ENCODE data around the gene MITF.

Gene MITF

DNA sequence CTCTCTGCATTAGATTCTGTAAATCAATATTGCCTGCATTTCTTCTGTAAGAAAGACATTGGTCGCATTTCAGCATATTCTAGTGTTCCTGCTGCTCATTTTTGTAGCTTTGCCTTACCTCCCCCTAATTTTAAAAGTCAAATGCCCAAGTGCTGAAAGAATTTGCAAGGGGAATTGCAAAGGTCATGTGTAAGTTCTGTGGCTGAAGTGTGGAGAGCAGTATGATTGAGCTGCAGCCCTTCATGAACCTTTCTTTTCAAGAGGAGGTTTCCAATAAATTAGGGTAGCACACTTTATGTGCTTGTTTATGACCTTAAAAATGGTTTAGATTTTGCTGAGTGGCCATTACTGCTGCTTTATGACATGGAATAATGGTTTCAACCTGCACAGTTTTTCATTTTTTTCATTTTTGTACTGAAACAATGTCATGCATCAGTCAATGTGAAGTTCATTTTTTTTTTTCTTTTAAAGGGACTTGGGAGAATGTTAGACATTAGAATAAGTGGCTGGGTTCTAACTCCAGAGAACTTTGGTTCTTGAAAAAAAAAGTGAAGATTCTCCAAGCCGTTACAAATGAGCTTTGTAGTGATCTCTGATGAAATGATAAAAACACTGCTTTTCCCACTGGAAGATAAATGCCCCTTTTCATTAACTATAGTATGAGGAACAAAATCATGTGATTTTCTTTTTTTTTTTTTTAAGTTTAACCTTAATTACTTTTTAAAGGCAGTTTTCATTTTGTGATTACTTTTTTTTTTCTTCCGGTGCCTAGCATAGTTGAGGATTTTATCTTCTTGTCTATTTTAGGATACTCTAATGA lies 99.6 kb downstream of the MITF start:
- DNase-seq (ENCODE audit: low spot score) = no peak

GRCh38 chr3:69842351-69842750 lies 103.1 kb downstream of the MITF start:
- no peak for DNase-seq (ENCODE audit: low spot score)

DNA sequence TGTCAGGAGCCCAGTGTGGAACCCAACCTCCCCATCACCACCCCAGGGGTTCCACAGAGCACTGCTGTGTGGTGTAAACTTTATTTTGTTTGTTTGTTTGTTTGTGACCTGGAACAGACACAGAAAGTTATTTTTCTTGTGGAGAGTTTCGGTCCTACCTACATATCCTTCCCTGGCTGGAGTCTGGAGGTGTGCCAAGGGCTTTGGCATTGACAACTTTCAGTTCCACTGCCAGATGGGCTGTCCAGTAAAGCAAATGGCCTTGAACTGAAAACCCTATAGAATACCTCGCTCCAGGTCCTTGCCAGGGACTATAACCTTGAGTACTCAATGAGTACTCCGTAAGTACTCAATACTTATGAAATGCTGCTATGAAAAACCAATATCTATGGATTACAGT lies 103.5 kb downstream of the MITF start:
- DNase-seq (ENCODE audit: low spot score) = no peak

DNA sequence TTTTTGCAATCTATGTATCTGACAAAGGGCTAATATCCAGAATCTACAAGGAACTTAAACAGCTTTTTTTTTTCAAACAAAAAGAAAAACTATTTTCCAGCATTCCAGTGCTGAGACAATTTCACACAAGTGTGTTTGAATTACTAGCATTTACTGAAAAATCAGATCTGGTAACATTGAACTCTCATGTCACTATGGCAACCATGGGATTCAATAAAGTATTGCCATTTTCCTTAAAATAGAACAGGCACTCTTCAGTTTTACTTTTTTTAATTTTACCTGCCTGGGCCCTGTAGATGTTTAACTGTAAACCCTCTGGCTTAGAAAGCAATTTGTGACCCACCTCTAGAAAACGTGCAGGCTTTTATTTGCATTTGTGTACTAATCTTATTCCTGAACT lies 105.4 kb downstream of the MITF start:
- no peak for DNase-seq (ENCODE audit: low spot score)

GRCh38 chr3:69847303-69847702 lies 108.0 kb downstream of the MITF start:
- no peak for DNase-seq (ENCODE audit: low spot score)

DNA sequence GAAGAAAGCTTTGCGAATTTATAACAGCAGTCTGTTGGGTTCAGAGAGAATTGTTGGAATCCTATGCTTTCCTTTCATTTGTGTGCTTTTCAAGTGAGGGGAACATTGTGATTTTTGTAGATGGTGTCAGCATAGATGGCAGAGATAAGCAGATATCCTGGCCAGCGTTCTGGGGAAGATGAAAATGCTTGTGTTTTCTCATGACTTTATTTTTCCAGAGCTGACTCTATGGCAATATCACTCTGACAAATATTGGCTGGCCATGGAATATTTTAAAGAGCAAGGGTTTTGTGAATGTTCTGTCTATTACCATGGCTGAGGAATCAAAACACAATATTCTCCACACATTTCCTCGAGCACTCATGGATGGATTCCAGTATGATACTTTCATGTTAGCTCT lies 108.8 kb downstream of the MITF start:
- no peak for DNase-seq (ENCODE audit: low spot score)

DNA sequence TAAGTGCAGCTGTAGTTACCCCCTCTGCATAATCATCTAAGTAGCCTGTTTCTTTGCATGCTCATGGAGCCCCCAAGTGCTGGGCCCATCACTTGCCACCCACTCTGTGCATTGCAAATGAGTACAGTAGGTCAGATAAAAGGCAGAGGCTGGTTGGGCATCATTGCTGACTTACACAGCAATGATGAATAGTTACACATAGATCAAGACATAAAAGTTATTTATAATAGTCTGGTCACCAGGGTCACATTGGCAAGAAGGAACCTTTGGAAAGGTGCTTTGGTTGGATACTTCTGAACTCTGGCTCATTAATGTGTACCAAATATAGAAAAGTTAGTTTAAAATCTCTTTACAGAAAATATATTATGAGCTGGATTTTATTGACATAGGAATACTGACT lies 111.6 kb downstream of the MITF start:
- no peak for DNase-seq (ENCODE audit: low spot score)

DNA sequence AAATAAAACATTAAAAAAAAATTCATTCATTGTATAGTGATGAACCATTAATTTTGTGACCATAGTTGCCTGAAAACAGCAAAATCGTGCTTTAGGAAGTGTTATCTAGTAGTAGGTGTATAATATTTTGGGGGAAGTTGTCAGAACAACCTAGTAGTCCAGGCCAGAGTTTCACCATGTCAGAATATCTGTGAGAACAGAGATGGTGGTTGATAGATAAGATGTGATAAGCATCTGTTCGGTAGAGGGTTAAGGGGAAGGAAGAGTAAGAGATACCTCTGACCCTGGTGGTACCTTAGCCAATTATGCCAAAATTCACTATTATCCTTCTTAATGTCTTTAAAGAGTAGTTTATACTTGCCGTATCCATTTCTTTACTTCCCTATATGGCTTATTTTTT lies 113.8 kb downstream of the MITF start:
- no peak for DNase-seq (ENCODE audit: low spot score)

GRCh38 chr3:69855436-69856162 lies 116.3 kb downstream of the MITF start:
- DNase-seq (ENCODE audit: low spot score) = peak; percentile 51

DNA sequence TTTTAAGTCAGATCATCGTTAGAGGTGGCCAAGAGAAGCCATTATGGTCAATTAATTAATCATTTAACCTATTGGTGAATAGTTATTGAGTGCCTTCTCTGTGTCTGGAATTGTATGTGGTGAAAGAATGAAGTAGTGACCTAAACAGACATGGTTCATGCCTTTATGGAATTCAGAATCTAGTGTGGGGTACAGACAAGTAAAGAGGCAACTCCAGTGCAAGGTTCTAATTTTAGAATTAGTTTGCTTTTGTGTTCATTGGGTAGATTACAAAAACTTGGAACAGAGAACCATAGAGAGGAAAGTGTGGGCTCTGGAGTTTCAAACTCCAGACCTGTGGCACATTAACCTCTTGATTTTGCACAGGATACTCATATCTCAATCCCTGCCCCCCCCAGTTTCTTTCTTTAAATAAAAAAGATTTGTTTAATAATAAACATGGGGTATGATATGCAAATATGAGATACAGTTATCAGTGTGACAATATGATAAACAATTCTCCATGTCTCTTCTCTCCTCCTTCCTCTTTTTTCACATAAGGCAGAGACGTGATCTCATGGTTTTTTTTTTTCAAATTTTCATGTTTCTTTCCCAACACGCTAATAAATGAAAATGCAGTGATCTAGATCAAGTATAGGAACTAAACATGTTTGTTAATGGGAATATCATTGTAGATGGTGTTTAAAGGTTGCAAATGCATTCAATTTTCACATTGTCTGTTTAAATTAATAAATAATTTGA lies 117.9 kb downstream of the MITF start:
- no peak for DNase-seq (ENCODE audit: low spot score)

GRCh38 chr3:69861556-69861955 lies 122.3 kb downstream of the MITF start:
- DNase-seq (ENCODE audit: low spot score) = no peak

DNA sequence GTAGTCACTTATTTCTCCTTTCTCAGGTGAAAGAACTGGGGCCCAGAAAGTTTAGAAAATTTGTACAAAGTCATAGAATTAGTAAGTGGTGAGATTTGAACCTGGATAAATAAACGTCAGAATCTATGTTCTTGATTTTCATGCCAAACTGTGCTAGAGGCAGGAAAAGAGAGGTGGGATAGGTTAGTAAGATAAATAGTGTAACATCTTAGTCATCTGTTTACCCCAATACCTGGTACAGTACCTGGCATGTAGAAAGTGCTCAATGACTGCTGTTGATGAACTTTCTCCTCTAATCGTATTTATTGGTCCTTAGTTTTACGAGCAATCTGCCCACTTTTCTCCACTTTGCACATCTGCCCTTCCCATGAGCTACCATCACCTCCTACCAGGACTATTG lies 124.9 kb downstream of the MITF start:
- no peak for DNase-seq (ENCODE audit: low spot score)

DNA sequence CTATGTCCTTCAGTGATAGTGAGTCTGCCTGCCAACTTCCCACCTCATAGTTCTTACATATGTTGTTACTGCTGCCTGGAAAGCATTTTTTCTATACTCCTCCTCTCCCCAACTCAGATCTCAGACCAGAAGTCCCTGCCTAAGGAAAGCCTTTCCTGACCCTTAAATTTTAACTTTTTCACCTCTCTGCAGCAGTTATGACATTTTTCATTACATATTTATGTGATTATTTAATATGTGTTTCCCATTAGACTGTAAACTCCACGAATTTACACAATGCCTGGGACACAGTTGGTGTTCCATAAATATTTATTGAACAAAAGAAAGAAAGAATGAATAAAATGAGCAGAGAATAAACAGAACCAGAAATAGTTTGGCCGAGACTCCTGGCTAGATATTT lies 125.5 kb downstream of the MITF start:
- no peak for DNase-seq (ENCODE audit: low spot score)

DNA sequence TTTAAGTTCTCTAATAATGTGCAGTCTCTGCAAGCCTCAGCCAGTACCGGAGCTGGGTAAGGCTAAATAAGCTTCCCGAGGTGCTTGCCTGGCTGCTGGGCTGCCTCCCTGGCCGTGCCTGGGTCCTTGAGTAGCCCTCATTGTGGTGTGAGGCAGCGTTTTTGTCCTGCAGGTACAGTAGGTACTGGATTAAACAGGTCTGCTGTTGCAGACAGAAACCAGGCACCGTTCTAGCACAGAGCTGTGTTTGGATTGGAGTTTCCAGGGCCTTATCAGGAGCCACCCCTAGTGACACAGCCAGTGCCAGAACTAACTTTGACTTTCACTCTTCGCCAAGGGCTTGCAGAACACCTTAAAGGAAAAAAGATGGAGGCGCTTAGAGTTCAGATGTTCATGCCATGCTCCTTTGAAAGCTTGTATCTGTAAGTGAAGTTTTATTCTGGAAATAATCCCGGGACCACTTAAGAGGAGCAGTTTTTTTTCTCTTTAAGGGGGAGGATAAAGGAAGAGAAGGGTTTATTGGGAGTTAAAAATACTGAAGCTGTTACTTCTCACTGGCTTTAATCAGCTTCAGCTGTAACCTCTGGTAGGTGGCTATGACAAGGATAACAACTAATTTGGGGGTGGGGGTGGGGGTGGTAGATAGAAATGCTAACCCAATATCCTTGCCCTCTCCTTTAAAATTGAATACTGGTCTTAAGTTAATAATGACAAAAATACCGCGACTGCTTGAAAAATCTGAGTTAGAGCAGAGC lies 126.8 kb downstream of the MITF start:
- peak; percentile 73 for DNase-seq (ENCODE audit: low spot score)

GRCh38 chr3:69866988-69867720 lies 127.9 kb downstream of the MITF start:
- no peak for DNase-seq (ENCODE audit: low spot score)

DNA sequence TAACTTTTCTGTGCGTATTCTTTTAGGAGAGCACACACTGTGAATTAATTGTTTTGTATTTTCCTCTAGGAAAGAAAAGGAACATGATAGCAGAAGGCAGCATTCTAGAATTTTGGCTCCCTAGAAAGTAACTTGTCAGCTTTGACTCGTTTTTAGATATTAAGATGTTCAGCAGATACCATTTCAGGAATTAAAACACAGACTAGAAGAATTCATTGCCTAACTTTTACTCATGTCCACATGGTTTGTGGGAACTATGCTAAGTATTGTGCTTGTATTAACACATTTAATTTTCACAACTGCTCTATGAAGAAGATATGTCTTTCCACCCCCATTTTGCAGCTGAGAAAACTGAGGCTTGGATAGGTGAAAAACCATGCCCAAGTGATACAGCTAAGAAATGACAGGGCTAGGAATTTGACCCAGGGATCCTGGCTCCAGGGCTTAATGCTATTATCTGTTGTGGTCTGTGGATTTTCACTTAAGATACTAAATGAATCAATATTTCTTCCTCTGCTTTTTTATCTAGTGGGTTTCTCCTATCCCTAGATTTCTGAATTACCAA lies 128.8 kb downstream of the MITF start:
- no peak for DNase-seq (ENCODE audit: low spot score)

DNA sequence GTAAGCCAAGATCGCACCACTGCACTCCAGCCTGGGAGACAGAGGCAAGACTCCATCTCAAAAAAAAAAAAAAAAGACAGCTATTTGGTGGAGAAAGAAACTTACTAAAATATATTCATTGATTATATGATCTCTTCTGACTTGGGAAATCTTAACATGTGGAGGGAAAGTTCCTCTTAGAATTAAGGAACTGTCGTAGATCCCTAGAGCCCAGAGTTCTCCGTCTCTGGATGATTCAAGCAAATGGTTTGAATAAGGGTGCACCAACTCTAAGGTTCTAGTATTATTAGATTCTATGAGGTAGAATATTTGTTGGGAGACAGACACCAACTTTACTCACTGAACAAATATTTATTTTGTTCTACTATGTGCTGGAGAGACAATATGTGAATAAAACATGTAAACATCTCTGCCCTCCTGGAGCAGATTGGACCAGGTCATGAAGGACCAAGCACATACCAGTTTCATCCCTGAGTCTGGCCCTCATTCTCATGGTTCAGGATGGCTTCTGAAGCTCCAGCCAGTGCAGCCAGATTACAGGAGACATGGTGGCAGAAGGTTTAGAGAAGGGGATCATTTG lies 129.7 kb downstream of the MITF start:
- no peak for DNase-seq (ENCODE audit: low spot score)

GRCh38 chr3:69869643-69870042 lies 130.4 kb downstream of the MITF start:
- DNase-seq (ENCODE audit: low spot score) = no peak

DNA sequence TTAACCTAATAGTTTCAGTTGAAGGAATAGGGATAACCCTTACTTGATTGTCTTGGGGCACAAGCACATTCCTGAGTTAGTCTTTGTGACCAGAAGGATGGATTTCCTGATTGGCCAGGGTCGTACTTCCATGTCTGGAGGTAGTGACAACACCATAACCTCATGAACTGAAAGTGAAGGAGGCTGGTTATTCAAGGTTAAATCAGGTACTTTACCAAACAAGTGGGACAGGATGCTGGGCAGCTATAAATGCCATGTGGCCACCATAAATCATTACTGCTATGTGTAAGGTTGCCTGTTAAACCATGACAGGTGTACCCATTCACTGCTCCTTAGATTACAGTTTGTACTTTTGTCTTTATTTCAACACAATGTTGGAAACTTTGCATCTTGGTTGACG lies 132.0 kb downstream of the MITF start:
- no peak for DNase-seq (ENCODE audit: low spot score)

GRCh38 chr3:69871868-69872267 lies 132.6 kb downstream of the MITF start:
- DNase-seq (ENCODE audit: low spot score) = no peak

All from putamen (tissue), 1 donor.